ENCODE data around the gene NIM1K.
"Not testable (repeated sequence)": the region's sequence is repeated elsewhere in the genome, so short reads cannot be mapped to it uniquely, and the experiment has no call there.

Gene NIM1K

DNA sequence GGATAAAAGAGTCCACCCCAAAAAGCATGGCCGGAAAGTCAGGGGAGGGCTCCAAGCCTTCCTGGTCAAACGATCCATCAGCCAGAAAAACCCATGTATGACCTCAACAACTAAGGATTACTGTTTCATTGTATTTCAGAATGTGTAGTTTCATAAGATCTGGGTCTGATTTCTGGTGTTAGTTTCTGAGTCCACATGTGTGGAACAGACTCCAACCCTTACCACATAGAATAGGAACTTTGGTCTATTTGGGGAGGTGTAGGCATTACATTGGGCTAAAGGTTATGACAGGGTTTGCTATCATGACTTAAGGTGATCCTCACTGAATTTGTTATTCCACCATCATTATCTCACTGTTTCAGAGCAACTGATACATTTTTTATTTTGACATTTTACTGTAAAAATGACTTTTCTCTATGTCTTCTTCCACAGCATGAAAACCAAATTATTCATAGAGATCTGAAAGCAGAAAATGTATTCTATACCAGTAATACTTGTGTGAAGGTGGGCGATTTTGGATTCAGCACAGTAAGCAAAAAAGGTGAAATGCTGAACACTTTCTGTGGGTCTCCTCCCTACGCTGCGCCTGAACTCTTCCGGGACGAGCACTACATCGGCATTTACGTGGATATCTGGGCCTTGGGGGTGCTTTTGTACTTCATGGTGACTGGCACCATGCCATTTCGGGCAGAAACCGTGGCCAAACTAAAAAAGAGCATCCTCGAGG, 87.7 kb downstream of the NIM1K start:
- in situ Hi-C loops (cut with MboI; ENCODE audit: low sequenced_read_pairs), result no loop called here

- in situ Hi-C loops (cut with MboI; ENCODE audit: low sequenced_read_pairs), result no loop called here
Observed at GRCh38 chr5:43281840-43282658, 90.0 kb downstream of the NIM1K start.

- in situ Hi-C loops (cut with MboI; ENCODE audit: low sequenced_read_pairs), result no loop called here
Observed at GRCh38 chr5:43286623-43287022, 94.6 kb downstream of the NIM1K start.

GRCh38 chr5:43287493-43287892, 95.5 kb downstream of the NIM1K start:
- in situ Hi-C loops (cut with MboI; ENCODE audit: low sequenced_read_pairs), result no loop called here

GRCh38 chr5:43288269-43288831, 96.3 kb downstream of the NIM1K start:
- in situ Hi-C loops (cut with MboI; ENCODE audit: low sequenced_read_pairs), result no loop called here

DNA sequence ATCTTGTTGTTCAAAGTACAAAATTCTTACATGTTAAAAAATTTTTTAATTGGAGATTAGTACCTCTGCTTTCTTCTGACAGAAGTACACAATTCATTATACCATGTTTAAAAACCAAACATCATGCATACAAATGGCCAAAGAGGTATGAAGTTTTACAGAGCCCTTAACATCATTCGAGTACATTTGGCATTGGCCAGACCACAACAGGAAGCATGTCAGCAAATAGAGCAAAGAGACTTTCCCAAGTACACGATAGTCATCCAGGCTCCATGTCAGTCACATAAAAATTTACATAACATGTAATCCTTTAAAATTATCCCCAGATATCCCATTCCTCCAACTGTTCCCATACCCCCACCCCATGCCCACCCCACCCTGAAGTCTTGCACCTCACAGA, 98.7 kb downstream of the NIM1K start:
- in situ Hi-C loops (cut with MboI; ENCODE audit: low sequenced_read_pairs), result no loop called here

DNA sequence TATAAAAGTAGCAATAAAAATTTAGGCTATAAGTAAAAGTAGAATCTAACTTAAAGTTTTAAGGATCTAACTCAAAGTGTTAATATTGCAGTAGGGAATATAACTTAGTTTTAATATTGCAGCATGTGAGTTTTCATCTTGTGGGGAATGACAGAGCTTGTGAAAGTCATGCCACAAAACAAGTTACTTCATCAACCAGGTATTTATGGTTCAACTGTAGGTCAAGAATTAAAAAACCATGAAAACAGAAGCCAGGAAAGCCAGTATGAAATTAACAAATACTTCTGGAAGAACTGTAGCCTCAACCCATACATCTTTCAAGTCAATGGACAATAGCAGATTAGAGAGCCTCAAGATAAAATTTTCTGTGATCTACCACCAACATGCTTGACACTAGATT, 102.2 kb downstream of the NIM1K start:
- in situ Hi-C loops (cut with MboI; ENCODE audit: low sequenced_read_pairs), result no loop called here

DNA sequence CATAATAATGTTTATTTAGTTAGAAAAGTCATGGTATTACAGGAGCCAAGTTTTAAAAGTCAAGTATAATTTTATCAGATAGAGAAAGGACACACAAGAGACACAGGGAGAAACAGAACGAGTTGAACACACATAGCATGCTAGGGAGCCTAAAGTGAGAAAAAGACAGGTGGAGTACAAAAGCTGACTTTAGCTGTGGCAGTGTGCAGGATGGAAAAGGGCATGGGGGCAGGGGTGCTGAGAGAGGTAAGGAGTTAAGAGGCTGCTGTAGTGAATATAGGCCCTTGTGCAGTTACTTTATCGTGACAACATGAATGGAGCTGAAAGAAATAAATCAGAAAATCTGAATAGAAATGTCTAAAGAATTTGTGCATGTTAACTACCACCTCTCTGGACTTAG, 103.2 kb downstream of the NIM1K start:
- in situ Hi-C loops (cut with MboI; ENCODE audit: low sequenced_read_pairs), result no loop called here

GRCh38 chr5:43296835-43297234, 104.8 kb downstream of the NIM1K start:
- in situ Hi-C loops (cut with MboI; ENCODE audit: low sequenced_read_pairs), result no loop called here

- in situ Hi-C loops (cut with MboI; ENCODE audit: low sequenced_read_pairs), result no loop called here
Observed at GRCh38 chr5:43298443-43298842, 106.4 kb downstream of the NIM1K start.

DNA sequence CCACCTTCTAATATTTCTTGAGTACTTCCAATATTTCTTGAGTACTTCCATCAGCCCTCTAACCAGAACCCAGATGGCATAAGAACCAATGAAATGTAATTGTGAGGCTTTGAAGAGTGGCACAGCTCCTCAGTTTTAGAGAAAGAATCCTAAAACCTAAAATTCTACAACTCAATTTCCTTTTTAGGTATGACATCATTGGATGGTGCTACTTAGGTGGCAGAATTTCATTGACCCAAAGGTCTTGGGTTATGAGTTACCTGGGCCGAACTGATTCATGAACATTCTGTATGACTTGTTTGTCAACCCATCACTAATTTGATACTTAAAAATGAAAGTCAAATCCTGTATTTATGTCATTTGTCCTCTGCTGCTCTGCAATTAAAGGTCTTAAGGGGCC, 108.1 kb downstream of the NIM1K start:
- in situ Hi-C loops (cut with MboI; ENCODE audit: low sequenced_read_pairs), result no loop called here

DNA sequence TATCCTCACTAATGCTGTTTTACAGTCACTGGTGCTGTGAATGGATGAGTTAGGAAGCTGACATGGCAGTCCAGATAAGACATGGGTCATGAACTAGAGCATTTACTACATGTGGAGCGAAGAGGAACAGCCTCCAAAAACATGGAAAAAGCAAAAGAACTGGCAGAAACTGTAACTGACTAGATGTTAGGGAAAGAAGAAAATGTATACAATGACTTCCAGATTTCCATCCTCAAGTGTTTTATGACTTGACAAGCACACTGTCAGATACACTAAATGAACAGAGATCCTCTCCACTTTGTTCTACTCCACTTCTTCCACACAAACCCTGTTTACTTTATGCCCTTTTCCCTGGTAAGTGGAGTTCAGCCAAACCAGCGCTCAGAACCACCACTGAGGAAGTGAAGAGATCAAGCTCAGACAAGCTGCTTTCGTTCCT, 109.6 kb downstream of the NIM1K start:
- in situ Hi-C loops (cut with MboI; ENCODE audit: low sequenced_read_pairs), result no loop called here

DNA sequence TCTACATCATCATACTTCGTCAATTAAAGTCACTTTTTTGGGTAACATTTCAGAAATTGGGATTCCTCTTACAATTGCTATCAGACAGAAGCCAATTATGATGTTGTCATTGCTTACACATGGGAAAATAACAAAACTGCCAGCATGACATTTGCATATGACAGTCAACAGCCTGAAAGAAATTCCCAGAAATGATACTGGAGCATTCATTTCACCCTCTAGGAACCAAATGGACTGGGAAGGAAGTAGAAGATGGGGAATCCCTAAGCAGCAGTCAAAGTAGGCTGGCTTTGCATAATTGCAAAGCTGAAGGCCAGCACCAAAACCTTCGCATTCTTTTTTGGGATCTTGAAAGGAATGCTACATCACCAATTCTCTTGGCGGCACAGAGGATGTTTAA, 110.5 kb downstream of the NIM1K start:
- in situ Hi-C loops (cut with MboI; ENCODE audit: low sequenced_read_pairs), result no loop called here

DNA sequence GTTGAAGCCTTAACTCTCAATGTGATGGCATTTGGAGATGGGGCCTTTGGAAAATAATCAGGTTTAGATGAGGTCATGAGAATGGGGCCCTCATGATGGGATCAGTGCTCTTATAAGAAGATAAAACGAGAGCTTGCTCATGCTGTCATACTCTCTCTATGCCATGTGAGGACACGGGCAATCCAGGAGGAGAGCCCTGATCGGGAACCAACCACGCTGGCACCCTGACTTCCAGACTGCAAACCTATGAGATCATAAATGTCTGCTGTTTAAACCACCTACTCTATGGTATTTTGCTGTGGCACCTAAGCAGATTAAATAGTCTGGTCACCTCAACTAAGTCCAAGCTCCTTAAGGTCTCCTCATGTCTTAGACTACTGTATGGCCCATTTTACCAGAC, 111.2 kb downstream of the NIM1K start:
- in situ Hi-C loops (cut with MboI; ENCODE audit: low sequenced_read_pairs), result no loop called here

GRCh38 chr5:43304525-43304924, 112.5 kb downstream of the NIM1K start:
- in situ Hi-C loops (cut with MboI; ENCODE audit: low sequenced_read_pairs), result no loop called here

DNA sequence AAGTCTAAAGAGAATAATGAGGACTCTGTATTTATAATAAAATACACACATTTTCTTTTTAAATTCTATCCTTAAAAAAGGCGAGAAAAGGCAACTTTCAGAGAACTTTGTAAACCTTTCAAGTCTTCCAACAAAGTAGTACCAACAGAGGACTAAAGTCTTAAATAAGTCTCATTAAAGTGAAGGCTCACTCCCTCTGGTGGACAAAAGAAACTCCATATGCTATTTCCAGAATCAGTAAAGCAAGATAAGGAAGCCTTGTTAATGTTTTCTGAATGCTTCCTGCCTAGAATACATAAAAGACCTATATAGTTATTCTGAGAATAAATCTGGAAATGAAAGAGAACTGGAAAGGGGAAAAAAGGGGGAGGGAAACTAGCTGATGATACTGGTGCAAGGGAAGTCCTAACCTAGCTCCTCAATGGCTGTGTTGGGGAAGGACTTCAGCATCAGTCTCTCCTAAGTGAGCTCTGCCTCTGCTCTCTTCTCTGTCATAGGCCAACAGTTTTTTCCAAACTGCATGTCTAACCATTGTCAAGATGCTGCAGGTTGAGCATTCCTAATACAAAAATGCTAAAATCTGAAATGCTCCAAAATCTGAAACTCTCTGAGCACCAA, 114.0 kb downstream of the NIM1K start:
- in situ Hi-C loops (cut with MboI; ENCODE audit: low sequenced_read_pairs), result no loop called here

GRCh38 chr5:43306954-43307353, 114.9 kb downstream of the NIM1K start:
- in situ Hi-C loops (cut with MboI; ENCODE audit: low sequenced_read_pairs), result not testable (repeated sequence)

- in situ Hi-C loops (cut with MboI; ENCODE audit: low sequenced_read_pairs), result no loop called here
Observed at GRCh38 chr5:43309122-43309521, 117.1 kb downstream of the NIM1K start.

DNA sequence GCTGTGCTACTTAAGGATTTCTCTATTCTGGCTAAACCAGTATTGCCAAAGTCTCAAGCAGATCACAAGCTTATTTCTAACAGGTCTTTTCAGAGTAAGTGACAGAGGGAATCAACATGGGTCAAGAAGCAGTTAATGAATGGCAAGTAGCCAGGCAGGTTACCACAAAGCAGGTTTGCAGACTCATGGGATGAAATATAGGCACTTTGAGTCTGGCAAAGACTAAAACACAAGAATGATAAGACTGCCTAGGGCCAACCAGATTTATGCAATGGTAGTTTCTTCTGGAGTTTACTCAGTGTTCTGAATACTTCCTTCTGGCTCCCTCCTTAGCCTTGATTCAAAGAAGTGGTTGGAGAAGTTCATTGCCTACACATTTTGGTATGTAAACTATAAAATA, 117.6 kb downstream of the NIM1K start:
- in situ Hi-C loops (cut with MboI; ENCODE audit: low sequenced_read_pairs), result no loop called here

DNA sequence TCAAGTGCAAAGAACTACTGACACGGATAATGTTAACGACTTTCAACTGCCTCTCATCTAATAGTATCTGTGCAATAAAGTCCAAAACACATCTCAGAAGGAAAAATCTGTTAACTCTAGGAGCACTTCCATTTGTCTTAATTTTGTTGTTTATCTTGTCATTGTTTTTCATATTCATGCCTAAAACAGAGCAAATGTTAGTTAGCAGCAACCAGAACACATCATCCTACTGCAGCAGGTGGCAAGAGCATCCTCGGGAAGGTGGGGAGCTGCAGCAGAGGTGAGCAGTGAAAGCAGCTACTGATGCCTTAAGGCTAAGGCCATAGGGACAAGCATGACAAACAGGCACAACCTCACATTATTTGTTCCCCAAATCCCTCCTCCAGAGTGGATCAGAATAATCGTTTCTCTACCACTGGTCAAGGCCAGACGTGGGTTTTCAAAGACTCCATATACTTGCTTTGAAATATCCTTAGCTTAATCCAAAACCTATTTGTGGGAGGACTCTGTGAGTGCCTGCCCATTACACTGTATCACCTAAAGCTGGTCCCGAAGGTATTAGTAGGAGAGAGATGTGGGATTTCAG, 120.1 kb downstream of the NIM1K start:
- in situ Hi-C loops (cut with MboI; ENCODE audit: low sequenced_read_pairs), result no loop called here

DNA sequence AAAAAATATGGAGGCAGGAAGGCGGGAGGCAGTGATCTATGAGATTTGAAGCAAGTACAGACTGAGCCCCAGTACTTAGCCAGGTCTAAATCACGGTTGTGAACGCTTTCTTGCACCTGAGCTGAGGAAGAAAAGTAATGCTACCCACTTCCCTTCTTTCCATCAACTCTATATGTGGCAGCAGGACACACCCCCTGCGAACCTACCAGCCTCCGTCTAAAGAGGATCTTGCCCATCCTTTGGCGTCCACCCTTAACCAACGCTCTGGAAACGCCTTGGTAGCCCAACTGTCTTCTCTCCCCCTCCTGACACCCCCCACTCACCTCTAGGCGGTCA, 120.6 kb downstream of the NIM1K start:
- in situ Hi-C loops (cut with MboI; ENCODE audit: low sequenced_read_pairs), result no loop called here
